Measurements from ENCODE around the gene RIC3. TPM values are rescaled to one million over a fixed set of nuclear protein-coding genes. Genes with fewer than 3 reads are reported as not detected.
A peak's percentile ranks its signal among the peaks of the same experiment; 100 is the strongest.

The RIC3 gene
- total and polyA plus RNA-seq, 12 donors = 4.7 to 17.0 (median 12.5) TPM

DNA sequence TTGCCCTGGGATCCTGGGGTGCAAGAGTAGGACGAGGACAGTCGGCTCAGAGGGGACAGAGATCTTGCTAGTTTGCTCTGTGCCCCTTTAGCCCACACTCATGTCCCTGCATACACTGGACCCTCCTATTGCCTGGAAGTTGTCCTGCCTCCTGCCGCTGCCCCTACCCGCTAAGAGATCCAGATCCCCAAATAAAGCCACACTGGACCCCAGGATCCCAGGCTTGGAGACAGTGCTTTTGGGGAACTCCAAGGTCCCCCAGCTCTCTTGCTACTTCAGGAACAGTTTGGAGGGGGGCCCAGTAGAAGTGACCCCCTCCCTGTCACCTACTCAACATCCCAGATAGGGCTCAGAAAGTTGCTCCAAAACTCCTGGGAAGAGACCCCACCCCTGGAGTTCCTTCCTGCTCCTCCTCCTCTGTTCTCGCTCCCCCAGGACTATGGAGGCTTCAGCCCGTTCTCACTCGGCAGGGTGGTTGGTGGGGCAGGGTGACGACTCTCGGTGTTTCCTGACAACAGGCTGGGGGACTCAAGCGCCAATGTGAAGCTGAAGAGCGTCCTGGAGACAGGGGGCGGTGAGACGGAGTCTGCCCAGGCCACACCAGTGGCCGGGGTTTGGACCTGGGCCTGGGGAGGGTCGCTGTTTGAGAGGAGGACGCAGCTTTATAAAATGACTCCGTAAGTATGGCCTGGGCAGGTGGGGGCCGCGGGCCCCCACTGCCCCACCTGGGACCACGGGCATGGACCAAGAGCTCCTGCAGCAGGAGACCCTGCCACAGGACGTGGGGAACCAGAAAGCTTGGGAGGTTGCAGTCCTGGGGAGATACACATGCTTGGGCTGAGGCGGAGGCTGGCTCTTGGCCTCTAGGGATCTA, 107.0 kb downstream of the RIC3 start:
- Histone ChIP-seq H3K4me1 (peaks cover 17 to 78% (median 55%) of the 10 kb centered on the region in 9 donors), H3K27ac (peak overlapping the region in 4 of 10 donors; percentile 67 to 84 (median 74)), H3K9me3 (no peaks in the 10 kb centered on the region), H3K4me3 (no peak overlapping the region), H3K36me3 (no peaks in the 10 kb centered on the region), H3K27me3 (no peaks in the 10 kb centered on the region)
- intact Hi-C loops (cut with DNase I) = no loop called here
- WGBS, 2 donors = 89 to 91% methylated on average over 22 of the region's 22 CpGs
- TF ChIP-seq, protein P1, sequence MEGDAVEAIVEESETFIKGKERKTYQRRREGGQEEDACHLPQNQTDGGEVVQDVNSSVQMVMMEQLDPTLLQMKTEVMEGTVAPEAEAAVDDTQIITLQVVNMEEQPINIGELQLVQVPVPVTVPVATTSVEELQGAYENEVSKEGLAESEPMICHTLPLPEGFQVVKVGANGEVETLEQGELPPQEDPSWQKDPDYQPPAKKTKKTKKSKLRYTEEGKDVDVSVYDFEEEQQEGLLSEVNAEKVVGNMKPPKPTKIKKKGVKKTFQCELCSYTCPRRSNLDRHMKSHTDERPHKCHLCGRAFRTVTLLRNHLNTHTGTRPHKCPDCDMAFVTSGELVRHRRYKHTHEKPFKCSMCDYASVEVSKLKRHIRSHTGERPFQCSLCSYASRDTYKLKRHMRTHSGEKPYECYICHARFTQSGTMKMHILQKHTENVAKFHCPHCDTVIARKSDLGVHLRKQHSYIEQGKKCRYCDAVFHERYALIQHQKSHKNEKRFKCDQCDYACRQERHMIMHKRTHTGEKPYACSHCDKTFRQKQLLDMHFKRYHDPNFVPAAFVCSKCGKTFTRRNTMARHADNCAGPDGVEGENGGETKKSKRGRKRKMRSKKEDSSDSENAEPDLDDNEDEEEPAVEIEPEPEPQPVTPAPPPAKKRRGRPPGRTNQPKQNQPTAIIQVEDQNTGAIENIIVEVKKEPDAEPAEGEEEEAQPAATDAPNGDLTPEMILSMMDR (IDR thresholded peaks at IDR 0.05) = no peak
- no peak for ATAC-seq
- no peak for DNase-seq

DNA sequence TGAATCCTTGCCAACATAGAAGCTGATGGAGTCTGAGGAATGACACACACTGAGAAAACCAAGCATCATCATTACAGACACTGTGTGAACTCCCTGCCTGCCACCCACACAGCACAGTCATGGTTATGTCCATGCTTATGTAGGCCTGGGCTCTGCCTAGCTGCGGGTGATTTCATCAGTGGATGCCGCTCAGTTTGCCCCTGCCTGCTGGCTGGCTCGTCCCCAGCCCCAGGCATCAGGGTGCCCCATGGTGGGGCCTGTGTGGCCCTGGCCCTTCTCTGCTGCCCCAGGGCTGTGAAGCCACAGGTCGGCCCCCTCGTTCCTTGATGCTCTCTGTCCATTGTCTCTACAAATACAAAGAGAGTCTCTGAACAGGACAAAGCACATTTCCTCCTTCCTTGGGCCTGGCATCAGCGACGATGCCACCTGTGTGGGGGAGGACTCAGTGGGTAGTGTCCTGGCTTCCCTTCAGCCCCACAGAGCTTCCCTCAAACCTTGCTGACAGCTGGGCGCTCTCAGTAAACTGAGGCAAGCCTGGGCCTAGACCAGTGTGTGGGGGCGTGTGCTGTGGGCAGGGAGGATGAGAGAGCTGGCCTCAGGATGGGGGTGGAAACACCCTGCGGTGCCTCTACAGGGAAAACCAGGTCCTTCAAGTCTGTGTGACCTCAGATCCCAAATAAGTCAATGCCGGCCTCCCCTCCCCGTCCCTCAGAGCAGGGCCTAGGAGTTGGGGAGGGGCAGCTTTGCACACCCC, 107.8 kb downstream of the RIC3 start:
- H3K4me3 ChIP-seq = no peak overlapping the region
- H3K36me3 ChIP-seq = no peaks in the 10 kb centered on the region
- H3K9me3 ChIP-seq = no peaks in the 10 kb centered on the region
- TF ChIP-seq, protein P1 (IDR thresholded peaks at IDR 0.05) = no peak
- H3K4me1 ChIP-seq = peaks cover 17 to 73% (median 52%) of the 10 kb centered on the region in 9 donors
- H3K27ac ChIP-seq = no peak overlapping the region
- ATAC-seq (peak in 1 of 8 donors; percentile 30), DNase-seq (no peak)
- 89 to 90% methylated on average over 12 of the region's 12 CpGs for WGBS, 2 donors
- H3K27me3 ChIP-seq = no peaks in the 10 kb centered on the region
- intact Hi-C loops (cut with DNase I) = no loop called here

DNA sequence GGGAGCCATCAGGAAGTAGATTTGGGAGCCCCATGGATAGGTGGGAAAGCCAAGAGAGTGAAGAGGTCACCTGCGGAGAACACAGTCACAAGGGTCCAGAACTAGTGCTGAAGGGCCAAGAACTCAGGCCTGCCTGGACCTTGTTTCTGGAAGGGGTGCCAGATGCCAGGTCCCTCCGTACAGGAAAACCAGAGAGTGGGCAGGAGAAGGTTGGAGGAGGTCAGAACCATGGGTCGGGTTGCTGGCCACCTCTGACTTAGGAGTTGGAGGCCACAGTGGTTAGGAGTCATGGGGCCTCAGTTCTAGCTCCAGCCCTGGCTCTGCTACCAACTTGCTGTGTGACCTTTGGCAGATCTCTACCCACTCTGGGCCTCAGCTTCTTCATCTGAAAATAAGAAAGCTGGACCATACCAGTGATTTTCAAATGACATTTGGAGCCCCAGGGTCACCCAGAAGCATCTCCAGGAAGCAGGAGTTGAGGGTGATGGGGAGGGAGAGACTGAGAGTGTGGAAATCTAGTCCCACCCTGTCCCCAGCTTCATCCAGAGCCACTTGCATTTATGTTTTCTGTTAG, 108.6 kb downstream of the RIC3 start:
- H3K9me3 ChIP-seq = no peaks in the 10 kb centered on the region
- no peak overlapping the region for H3K4me3 ChIP-seq
- intact Hi-C loops (cut with DNase I) = no loop called here
- DNase-seq (no peak), ATAC-seq (no peak)
- 80 to 89% methylated on average over 3 of the region's 3 CpGs for WGBS, 2 donors
- H3K4me1 ChIP-seq = peaks cover 17 to 71% (median 51%) of the 10 kb centered on the region in 9 donors
- H3K27ac ChIP-seq = peak overlapping the region in 1 of 10 donors; percentile 49
- H3K27me3 ChIP-seq = no peaks in the 10 kb centered on the region
- H3K36me3 ChIP-seq = no peaks in the 10 kb centered on the region
- TF ChIP-seq, protein P1 (IDR thresholded peaks at IDR 0.05) = no peak

DNA sequence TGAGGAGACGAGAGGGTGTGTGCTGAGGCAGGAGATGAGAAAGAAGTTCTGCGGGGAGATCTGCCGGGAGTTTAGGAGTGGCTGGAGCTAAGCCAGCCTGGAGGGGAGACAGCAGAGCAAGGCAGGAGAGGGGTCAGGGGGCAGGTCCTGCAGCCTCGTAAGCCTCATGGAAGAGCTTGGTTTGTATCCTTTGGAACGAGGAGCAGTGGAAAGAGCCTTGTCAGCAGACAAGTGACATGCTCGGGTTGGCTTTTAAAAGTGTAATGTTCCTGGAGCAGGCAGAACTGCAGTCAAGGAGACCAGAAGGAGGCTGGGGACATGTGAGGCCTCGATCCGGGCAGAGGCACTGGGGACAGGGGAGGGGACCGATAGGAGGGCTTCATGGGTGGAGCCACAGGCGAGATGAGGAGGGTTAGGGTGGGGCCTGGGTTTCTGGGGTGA, 109.2 kb downstream of the RIC3 start:
- intact Hi-C loops (cut with DNase I) = no loop called here
- Histone ChIP-seq H3K4me1 (peaks cover 17 to 67% (median 48%) of the 10 kb centered on the region in 9 donors), H3K27me3 (no peaks in the 10 kb centered on the region), H3K27ac (no peak overlapping the region), H3K36me3 (no peaks in the 10 kb centered on the region), H3K4me3 (no peak overlapping the region), H3K9me3 (no peaks in the 10 kb centered on the region)
- WGBS, 2 donors = 37 to 42% methylated on average over 10 of the region's 10 CpGs
- ATAC-seq (peak in 1 of 8 donors; percentile 13), DNase-seq (no peak)
- TF ChIP-seq, protein P1 (IDR thresholded peaks at IDR 0.05) = no peak
